LNCAP (cell line): ENCODE results near the gene PPM1H.

Experiments
- CTCF ChIP-seq: fragments of 450-650 bp; IDR thresholded peaks from 2 replicates; pipeline ENCODE4 v1.5.1; 2017; ENCODE audit warnings: mild to moderate bottlenecking

The PPM1H gene

GRCh38 chr12:62814243-62814642, 120.7 kb downstream of the PPM1H start:
- TF ChIP-seq CTCF, result no peak

DNA sequence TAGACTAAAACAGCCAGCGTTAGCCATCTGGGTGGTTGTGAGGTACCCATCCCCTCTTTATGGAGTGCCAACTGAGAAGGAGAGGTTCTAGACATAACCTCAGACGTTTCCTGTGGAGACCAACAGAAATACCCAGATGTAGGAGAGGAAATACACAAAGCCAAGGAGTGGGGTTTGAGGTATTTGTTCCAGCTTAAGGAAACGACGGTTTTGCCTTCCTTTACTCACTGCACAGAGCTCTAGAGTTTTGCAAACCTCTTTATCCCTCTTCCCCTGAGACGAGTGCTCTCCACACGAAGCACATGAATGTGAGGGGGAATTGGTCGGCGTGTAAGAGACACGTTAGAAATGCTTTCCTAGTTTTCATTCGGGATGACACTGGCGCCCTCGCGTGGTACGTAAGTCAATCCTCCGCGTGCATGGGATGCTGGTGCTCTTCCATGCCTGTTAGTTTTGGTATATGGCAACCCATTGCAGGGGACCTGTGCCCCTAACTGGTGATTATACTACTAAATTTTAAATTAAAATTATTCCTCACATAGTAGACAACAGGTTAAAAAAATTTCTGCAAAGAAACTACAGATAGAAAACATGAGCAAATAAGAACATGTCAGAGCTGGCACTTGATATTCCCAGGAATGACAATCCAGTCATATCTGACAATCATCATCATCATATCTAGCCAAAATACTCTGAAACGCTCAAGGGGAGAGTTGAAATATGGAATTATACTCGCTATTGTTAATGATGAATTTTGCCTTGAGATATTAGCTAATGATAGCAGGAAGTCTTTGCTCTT, 121.7 kb downstream of the PPM1H start:
- no peak for TF ChIP-seq CTCF

DNA sequence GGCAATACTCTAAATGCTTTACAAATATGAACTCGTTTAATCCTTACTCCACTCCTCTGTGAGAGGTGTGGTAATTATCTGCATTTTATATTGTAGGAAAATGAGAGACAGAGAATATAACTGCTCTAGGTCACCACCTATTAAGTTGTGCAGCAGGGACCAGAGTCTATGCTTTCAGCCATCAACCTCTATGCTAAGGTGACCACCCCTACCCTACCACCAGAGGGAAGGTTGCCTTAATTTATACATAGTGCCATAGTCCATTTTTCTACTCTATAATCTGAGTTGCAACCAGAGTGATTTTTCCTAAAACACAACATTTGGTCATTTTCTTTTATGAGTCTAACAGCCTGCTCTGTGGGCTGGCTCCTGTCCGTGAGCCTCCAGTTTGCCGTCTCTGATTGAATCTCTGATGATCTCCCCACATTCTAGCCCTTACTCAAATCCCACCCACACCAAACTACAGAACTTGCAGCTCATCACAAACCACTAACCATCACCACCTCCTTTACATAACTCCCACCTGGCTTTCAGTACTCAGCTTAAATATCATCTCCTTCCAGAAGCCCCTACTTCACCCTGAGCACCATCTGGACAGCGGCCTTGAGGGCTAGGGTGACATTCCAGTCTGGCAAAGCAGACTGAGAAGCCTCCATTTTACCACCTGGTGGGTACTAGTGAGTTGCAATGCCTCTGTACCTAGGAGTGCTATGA, 126.6 kb downstream of the PPM1H start:
- no peak for TF ChIP-seq CTCF

- TF ChIP-seq CTCF, result no peak
These were observed 128.1 kb downstream of the PPM1H start for GRCh38 chr12:62806893-62807292.

DNA sequence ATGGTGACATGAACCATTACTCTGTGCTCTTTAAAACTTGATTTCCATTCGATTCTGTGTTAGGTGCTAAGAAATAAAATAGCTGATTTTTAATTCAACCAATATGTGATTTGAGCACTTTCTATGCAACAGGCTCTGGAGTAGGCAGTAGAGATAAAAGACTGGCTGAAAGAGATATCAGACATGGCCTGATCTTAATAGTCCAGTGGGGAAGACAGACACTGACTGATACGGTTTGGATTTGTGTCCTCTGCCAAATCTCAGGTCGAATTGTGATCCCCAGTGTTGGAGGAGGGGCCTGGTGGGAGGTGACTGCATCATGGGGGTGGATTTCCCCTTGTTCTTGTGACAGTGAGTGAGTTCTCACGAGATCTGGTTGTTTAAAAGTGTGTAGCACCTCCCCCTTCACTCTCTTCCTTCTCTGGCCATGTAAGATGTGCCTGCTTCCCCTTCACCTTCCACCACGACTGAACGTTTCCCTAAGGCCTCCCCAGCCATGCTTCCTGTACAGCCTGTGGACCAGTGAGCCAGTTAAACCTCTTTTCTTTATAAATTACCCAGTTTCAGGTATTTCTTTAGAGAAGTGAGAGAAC, 128.6 kb downstream of the PPM1H start:
- no peak for TF ChIP-seq CTCF

DNA sequence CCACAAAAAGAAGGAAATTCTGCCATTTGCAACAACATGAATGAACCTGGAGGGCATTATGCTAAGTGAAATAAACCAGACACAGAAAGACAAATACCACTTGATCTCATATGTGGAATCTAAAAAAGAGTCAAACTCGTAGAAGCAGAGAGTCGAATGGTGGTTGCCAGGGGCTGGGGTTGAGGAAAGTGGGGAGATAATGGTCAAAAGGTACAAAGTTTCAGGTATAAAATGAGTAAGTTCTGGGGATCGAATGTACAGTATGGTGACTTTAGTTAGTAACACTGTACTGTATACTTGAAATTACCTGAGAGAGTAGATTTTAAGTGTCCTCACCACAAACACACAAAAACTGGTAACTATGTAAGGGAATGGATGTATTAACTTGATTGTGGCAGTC, 129.4 kb downstream of the PPM1H start:
- no peak for TF ChIP-seq CTCF

DNA sequence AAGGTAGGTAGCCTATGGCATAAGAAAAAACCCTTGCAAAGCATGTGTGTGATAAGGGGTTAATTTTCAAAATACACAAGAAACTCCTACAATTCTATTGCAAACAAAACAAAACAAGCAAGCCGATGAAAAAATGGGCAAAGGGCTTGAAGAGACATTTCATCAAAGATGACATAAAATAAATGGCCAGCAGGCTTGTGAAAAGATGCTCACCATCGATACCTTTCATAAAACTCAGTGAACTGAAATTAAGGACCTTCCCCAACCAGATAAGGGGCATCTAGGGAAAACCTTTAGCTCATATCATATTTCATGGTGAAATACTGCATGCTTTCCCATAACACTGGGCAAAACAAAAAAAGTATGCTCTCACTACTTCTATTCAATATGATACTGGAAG, 131.2 kb downstream of the PPM1H start:
- TF ChIP-seq CTCF, result no peak
